ENCODE results near the gene PLEKHA7. TPM values are rescaled to one million over a fixed set of nuclear protein-coding genes. Genes with fewer than 3 reads are reported as not detected.

The PLEKHA7 gene
- total RNA-seq, 1 experiment from 2014 or later: 57.6 TPM

DNA sequence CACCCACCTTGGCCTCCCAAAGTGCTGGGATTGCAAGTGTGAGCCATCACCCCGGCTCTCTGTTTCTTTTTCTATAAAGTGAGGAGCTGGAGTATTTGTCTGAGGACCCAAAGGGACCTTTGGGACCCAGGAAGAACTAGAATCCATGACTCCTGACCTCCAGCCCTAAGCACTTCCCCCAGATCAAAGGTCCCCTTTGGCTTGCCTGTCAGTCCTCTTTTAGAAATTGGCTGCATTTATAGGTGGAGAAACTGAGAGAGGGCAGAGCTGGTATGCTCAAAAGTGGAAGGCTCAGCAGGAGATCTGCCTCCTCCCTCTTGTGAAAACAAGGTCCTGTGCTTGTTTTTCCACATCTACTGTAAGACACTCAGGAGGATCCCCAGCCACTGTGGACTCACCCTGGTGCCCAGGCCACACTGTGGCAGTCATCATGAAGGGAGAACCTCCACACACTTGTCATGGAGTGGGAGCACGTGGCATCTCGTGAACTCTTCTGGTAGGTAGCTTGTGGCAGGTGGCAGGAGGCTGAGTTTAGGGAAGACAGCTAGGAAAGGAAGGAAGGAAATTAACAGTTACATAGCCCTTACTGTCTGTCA is 12.4 kb upstream of the PLEKHA7 start:
- no peaks in the 10 kb centered on the region for H3K36me3 Mint-ChIP-seq (ENCODE audit: insufficient read depth, unreplicated experiment)
- CTCF ChIA-PET: no interaction called here
- TF ChIP-seq, protein P1, sequence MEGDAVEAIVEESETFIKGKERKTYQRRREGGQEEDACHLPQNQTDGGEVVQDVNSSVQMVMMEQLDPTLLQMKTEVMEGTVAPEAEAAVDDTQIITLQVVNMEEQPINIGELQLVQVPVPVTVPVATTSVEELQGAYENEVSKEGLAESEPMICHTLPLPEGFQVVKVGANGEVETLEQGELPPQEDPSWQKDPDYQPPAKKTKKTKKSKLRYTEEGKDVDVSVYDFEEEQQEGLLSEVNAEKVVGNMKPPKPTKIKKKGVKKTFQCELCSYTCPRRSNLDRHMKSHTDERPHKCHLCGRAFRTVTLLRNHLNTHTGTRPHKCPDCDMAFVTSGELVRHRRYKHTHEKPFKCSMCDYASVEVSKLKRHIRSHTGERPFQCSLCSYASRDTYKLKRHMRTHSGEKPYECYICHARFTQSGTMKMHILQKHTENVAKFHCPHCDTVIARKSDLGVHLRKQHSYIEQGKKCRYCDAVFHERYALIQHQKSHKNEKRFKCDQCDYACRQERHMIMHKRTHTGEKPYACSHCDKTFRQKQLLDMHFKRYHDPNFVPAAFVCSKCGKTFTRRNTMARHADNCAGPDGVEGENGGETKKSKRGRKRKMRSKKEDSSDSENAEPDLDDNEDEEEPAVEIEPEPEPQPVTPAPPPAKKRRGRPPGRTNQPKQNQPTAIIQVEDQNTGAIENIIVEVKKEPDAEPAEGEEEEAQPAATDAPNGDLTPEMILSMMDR (IDR thresholded peaks at IDR 0.05; ENCODE audit: insufficient read depth in 1 of 2, low read depth in 1 of 2, low read length in 1 of 2, severe bottlenecking in 1 of 2, unreplicated experiment in 1 of 2): no peak
- no peak overlapping the region for H3K4me3 Mint-ChIP-seq (ENCODE audit: unreplicated experiment)
- Histone ChIP-seq H3K4me3 (ENCODE audit: low read depth, low read length) (no peak overlapping the region), H3K36me3 (ENCODE audit: control insufficient read depth, insufficient read depth, low read length) (no peaks in the 10 kb centered on the region), H3K4me1 (no peaks in the 10 kb centered on the region), H3K27me3 (replicated peaks; ENCODE audit: control insufficient read depth, insufficient read depth, low read length) (no peaks in the 10 kb centered on the region), H3K9me3 (no peaks in the 10 kb centered on the region)
- no peak overlapping the region for H3K27ac Mint-ChIP-seq (ENCODE audit: unreplicated experiment)
- POLR2A ChIA-PET: no interaction called here
- BruUV-seq (replicated peaks): no TSS peak
- no peak for DNase-seq
- intact Hi-C loops (cut with micrococcal nuclease; ENCODE audit: unreplicated experiment): no loop called here
- H3K27me3 Mint-ChIP-seq (ENCODE audit: insufficient read depth, unreplicated experiment): no peaks in the 10 kb centered on the region
- peaks cover 8% of the 10 kb centered on the region for H3K4me1 Mint-ChIP-seq (ENCODE audit: low read depth, unreplicated experiment)
- H3K9me3 Mint-ChIP-seq (ENCODE audit: unreplicated experiment): no peaks in the 10 kb centered on the region

DNA sequence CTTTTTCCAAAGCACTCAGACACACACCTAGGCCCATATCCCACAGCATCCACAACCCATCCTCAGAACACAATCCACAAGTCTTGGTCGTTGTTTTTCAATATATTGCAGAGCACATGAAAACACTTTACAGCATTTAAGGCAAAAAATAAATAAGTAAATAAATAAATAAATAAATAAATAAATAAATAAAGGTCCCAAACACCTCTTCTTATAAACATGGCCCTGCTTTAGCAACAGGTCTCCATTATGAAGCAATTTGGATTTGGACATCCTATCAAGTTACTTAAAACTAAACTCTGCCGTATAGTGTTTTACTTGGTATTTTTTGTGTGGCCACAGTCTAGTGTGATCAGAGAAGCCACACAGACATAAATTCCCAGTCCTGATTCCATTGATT is 10.7 kb upstream of the PLEKHA7 start:
- H3K4me3 ChIP-seq (ENCODE audit: low read depth, low read length): no peak overlapping the region
- Mint-ChIP-seq H3K4me3 (ENCODE audit: unreplicated experiment) (no peak overlapping the region), H3K9me3 (ENCODE audit: unreplicated experiment) (no peaks in the 10 kb centered on the region), H3K27ac (ENCODE audit: unreplicated experiment) (no peak overlapping the region), H3K27me3 (ENCODE audit: insufficient read depth, unreplicated experiment) (no peaks in the 10 kb centered on the region), H3K4me1 (ENCODE audit: low read depth, unreplicated experiment) (peaks cover 15% of the 10 kb centered on the region), H3K36me3 (ENCODE audit: insufficient read depth, unreplicated experiment) (no peaks in the 10 kb centered on the region)
- CTCF ChIA-PET: no interaction called here
- H3K27me3 ChIP-seq (replicated peaks; ENCODE audit: control insufficient read depth, insufficient read depth, low read length): no peaks in the 10 kb centered on the region
- POLR2A ChIA-PET: no interaction called here
- H3K4me1 ChIP-seq: no peaks in the 10 kb centered on the region
- intact Hi-C loops (cut with micrococcal nuclease; ENCODE audit: unreplicated experiment): no loop called here
- no peak for DNase-seq
- TF ChIP-seq, protein P1 (IDR thresholded peaks at IDR 0.05; ENCODE audit: insufficient read depth in 1 of 2, low read depth in 1 of 2, low read length in 1 of 2, severe bottlenecking in 1 of 2, unreplicated experiment in 1 of 2): no peak
- H3K36me3 ChIP-seq (ENCODE audit: control insufficient read depth, insufficient read depth, low read length): no peaks in the 10 kb centered on the region
- H3K9me3 ChIP-seq: no peaks in the 10 kb centered on the region
- no TSS peak for BruUV-seq (replicated peaks)

DNA sequence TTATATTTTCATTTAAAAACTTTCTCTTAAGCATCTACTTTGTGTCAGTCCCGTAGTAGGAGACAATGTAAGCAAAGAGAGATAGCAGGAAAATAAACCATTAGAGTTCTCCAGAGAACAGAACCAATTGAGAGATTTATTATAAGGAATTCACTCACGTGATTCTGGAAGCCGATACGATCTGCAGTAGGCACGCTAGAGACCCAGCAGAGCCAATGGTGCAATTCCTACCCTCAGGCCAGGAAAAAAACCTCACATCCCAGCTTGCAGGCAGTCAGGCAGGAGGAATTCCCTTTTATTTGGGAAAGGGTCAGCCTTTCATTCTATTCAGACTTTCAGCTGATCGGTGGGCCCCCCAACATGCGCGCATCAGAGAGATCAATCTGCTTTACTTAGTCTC is 7.3 kb upstream of the PLEKHA7 start:
- Histone ChIP-seq H3K4me3 (ENCODE audit: low read depth, low read length) (no peak overlapping the region), H3K4me1 (peaks cover 7% of the 10 kb centered on the region), H3K36me3 (ENCODE audit: control insufficient read depth, insufficient read depth, low read length) (no peaks in the 10 kb centered on the region), H3K9me3 (no peaks in the 10 kb centered on the region), H3K27me3 (replicated peaks; ENCODE audit: control insufficient read depth, insufficient read depth, low read length) (no peaks in the 10 kb centered on the region)
- CTCF ChIA-PET: no interaction called here
- H3K4me3 Mint-ChIP-seq (ENCODE audit: unreplicated experiment): no peak overlapping the region
- H3K4me1 Mint-ChIP-seq (ENCODE audit: low read depth, unreplicated experiment): peaks cover 10% of the 10 kb centered on the region
- BruUV-seq (replicated peaks): no TSS peak
- POLR2A ChIA-PET: no interaction called here
- no peak for DNase-seq
- H3K27me3 Mint-ChIP-seq (ENCODE audit: insufficient read depth, unreplicated experiment): no peaks in the 10 kb centered on the region
- no peak overlapping the region for H3K27ac Mint-ChIP-seq (ENCODE audit: unreplicated experiment)
- H3K36me3 Mint-ChIP-seq (ENCODE audit: insufficient read depth, unreplicated experiment): no peaks in the 10 kb centered on the region
- intact Hi-C loops (cut with micrococcal nuclease; ENCODE audit: unreplicated experiment): no loop called here
- TF ChIP-seq, protein P1 (IDR thresholded peaks at IDR 0.05; ENCODE audit: insufficient read depth in 1 of 2, low read depth in 1 of 2, low read length in 1 of 2, severe bottlenecking in 1 of 2, unreplicated experiment in 1 of 2): no peak
- no peaks in the 10 kb centered on the region for H3K9me3 Mint-ChIP-seq (ENCODE audit: unreplicated experiment)

Data from Caco-2 (cell line).